HG03575 (cell line): ENCODE measurements around the gene SLC35B2.

Experiments
- ATAC-seq: cut with Tn5 transposase; IDR thresholded peaks from one replicate; pipeline ENCODE4 v1.9.1; 2021; ENCODE audit not compliant: unreplicated experiment, insufficient number of reproducible peaks, low FRiP score; ENCODE audit errors: extremely low read depth

Gene SLC35B2

DNA sequence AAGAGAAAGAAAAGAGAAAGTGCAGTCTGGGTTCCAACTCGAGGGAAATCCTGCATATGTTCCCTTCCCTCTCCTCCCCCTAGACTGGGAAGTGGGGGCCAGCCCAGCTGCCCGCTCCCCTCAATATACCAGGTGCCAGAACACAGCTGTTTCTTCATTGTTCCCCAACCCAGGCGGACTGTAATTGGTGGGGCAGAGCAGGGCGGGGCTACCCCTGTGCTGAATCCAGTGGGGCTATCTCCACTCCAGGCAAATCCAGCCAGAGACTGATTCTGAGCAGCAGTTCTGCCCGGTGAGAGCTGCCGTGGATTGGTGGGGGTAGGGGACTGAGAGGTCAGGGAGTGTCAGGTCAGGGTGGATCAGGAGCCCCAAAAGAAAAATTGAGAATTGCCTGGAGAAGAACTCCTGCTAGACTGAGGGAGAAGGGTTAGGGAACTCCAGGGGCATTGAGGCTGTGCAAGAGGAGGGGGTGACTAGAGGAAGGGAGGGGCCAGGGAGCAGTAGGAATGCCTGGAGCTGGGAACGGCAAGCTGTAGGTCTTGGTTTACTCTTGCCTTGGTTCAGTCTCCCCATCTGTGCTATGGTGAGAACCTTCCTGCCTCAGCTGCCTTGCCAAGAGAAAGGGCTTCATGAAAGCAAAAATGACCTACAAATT is 40.5 kb downstream of the SLC35B2 start, which contains the start of gene MYMX:
TSS of gene MYMX (plus strand) at position 250 of the 655 bp plus-strand sequence. CDS start 546 bp downstream, outside the sequence.
- no peak for ATAC-seq

DNA sequence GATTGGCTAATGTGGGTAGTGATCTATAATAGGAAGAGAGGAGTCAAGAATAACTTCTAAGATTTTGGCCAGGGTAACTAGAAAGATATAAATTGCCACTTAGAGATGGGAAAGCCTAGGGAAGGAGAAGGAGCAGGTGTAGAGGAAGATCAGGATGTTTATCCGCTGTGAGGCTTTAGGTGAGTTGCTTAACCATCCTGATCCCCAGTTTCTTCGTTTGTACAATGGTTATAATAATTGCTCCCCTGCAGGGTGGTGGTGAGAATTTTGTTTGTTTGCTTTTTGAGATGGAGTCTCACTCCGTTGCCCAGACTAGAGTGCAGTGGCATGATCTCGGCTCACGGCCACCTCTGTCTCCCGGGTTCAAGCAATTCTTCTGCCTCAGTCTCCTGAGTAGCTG is 43.0 kb downstream of the SLC35B2 start:
- ATAC-seq = no peak

DNA sequence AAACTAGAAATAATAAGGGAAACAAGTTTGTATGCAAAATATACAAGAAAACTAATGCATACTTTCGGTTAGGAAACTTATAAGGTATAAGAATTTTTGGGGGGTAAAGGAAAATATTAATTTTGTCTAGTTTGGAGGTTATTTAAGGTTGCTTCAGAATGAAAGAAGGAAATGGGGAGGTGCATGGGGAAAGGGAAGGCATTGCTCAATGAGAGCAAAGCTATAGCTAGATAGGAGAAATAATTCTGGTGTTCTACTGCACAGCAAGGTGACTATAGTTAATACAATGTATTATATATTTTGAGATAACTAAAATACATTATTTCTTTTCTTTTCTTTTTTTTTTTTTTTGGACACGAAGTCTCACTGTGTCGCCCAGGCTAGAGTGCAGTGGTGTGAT is 46.0 kb downstream of the SLC35B2 start:
- no peak for ATAC-seq

DNA sequence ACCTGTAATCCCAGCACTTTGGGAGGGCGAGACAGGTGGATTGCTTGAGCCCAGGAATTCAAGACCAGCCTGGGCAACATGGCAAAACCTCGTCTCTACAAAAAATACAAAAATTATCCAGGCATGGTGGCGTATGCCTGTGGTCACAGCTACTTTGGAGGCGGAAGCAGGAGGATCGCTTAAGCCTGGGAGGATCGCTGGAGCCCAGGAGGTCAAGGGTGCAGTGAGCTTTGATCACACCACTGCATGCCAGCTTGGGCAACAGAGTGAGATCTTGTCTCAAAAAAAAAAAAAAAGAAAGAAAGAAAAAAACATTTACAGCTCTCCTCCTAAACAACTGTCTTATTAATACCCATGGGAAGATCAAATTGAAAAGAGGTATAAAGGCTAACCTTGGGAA is 49.4 kb downstream of the SLC35B2 start:
- ATAC-seq = no peak
